NCI-H1092 treated with DMSO at 0.1 percent for 48 hours (cell line): ENCODE data around the gene BMP8B.
A peak's percentile ranks its signal among the peaks of the same experiment; 100 is the strongest.
"Not testable (repeated sequence)": the region's sequence is repeated elsewhere in the genome, so short reads cannot be mapped to it uniquely, and the experiment has no call there.

Experiments
- DNase-seq: peaks from one replicate; lab custom pipeline; 2025; lab: John Stamatoyannopoulos, UW

BMP8B gene

GRCh38 chr1:39812913-39813312, 24.2 kb upstream of the BMP8B start:
- DNase-seq, result no peak

GRCh38 chr1:39808784-39809517, 20.3 kb upstream of the BMP8B start:
- no peak for DNase-seq

- DNase-seq, result no peak
These were observed 16.7 kb upstream of the BMP8B start for GRCh38 chr1:39805385-39805784.

- DNase-seq, result no peak
These were observed 14.0 kb upstream of the BMP8B start for GRCh38 chr1:39802496-39803260.

GRCh38 chr1:39800471-39800835, 11.8 kb upstream of the BMP8B start:
- no peak for DNase-seq

- DNase-seq, result peak; percentile 100
These were observed 11.3 kb upstream of the BMP8B start for GRCh38 chr1:39799770-39800470.

GRCh38 chr1:39798859-39799769, 10.4 kb upstream of the BMP8B start:
- DNase-seq, result peak; percentile 99

- no peak for DNase-seq
These were observed 7.0 kb upstream of the BMP8B start for GRCh38 chr1:39795651-39796050.

GRCh38 chr1:39791838-39792237, 3.2 kb upstream of the BMP8B start:
- DNase-seq, result no peak

GRCh38 chr1:39789571-39790110, 976 bp upstream of the BMP8B start:
- DNase-seq, result no peak

- no peak for DNase-seq
These were observed 273 bp downstream of the BMP8B start for GRCh38 chr1:39788426-39788757.

GRCh38 chr1:39787964-39788363, 701 bp downstream of the BMP8B start:
- DNase-seq, result not testable (repeated sequence)

- DNase-seq, result no peak
These were observed 1.2 kb downstream of the BMP8B start for GRCh38 chr1:39787468-39787867.

- not testable (repeated sequence) for DNase-seq
These were observed 1.6 kb downstream of the BMP8B start for GRCh38 chr1:39787108-39787375.

GRCh38 chr1:39786303-39787107, 2.2 kb downstream of the BMP8B start:
- not testable (repeated sequence) for DNase-seq

GRCh38 chr1:39782685-39783084, 6.0 kb downstream of the BMP8B start:
- DNase-seq, result not testable (repeated sequence)

- DNase-seq, result no peak
These were observed 6.6 kb downstream of the BMP8B start for GRCh38 chr1:39782103-39782502.

- DNase-seq, result no peak
These were observed 7.3 kb downstream of the BMP8B start for GRCh38 chr1:39781349-39781715.

GRCh38 chr1:39779821-39780220, 8.8 kb downstream of the BMP8B start:
- DNase-seq, result no peak

GRCh38 chr1:39779137-39779536, 9.5 kb downstream of the BMP8B start:
- DNase-seq, result no peak

GRCh38 chr1:39778463-39779099, 10.1 kb downstream of the BMP8B start:
- not testable (repeated sequence) for DNase-seq
